Pancreas (tissue), 10 donors: ENCODE data around the gene TMEM144. TPM values are rescaled to one million over a fixed set of nuclear protein-coding genes. Genes with fewer than 3 reads are reported as not detected.

ENCODE experiments used
- ATAC-seq, 4 donors: fragments of 200-7000 bp; cut with Tn5 transposase; one replicate each; pipeline versions ENCODE4 v1.8.0 to v1.9.1; 2020; ENCODE audit warnings: mild to moderate bottlenecking in 4 of 4, moderate library complexity in 4 of 4
- DNase-seq, 6 donors: peaks; one replicate each; pipeline ENCODE4 v3.0.0-alpha.2; 2020
- FAIRE-seq: peaks from 2 replicates; lab custom pipeline; 2012; peaks lifted over from hg19 to GRCh38; lab: Jason Lieb, UNC
- H3K27ac ChIP-seq, 4 donors: fragments of 200-600 bp; sonication (generic); 1 replicate in 3 of 4; 2 replicates in 1 of 4; pipeline versions ENCODE4 v1.5.0 to v1.8.0; 2020
- H3K27me3 ChIP-seq, 4 donors: fragments of 200-600 bp; one replicate each; pipeline ENCODE4 v1.8.0; 2021
- H3K36me3 ChIP-seq, 3 donors: fragments of 200-600 bp; sonication (generic) in 1 of 3; one replicate each; pipeline versions ENCODE4 v1.5.0 to v1.8.0; 2020 to 2021
- H3K4me1 ChIP-seq, 3 donors: fragments of 200-600 bp; one replicate each; pipeline ENCODE4 v1.8.0; 2021
- H3K4me3 ChIP-seq, 4 donors: fragments of 200-600 bp; sonication (generic) in 2 of 4; one replicate each; pipeline versions ENCODE4 v1.5.0 to v1.8.0; 2020 to 2021
- H3K9me3 ChIP-seq, 4 donors: fragments of 200-600 bp; one replicate each; pipeline ENCODE4 v1.8.0; 2021
- WGBS, 2 donors: extraction: QIAGEN DNeasy Blood & Tissue Kit; methylation state at CpG; one replicate each; pipeline ENCODE4 v1.1.7; 2013; 5-methylcytosine and 5-hydroxymethylcytosine counted together
- intact Hi-C, 3 donors: fragments of 100-400 bp; cut with DNase I; formaldehyde crosslinking; loops; one replicate each; pipeline versions ENCODE4 v1.11.1 to v1.14.2; 2022
- polyA plus RNA-seq, 2 donors: library from polyadenylated mRNA; stranded (reverse); fragments of 200-250 nt; gene quantifications; one replicate each; pipeline ENCODE4 v1.2.3, GENCODE V29; 2013
- total RNA-seq, 6 donors: library from RNA; stranded (reverse); fragmentation: NEBNext Ultra II Directional in 4 of 6; extraction: Animal tissue kit (Norgen Biotek cat#: 25700) in 4 of 6; gene quantifications; one replicate each; pipeline versions ENCODE4 v1.2.1 to v1.2.4, GENCODE V29; 2021 to 2023
- TF ChIP-seq, protein P1 (sequence below), 4 donors: fragments of 200-600 bp; sonication (generic) in 3 of 4; IDR thresholded peaks; one replicate each; pipeline versions ENCODE4 v1.5.0 to v1.8.0; 2021; ENCODE audit warnings: antibody characterized with exemption in 4 of 4
- donor health status: healthy with polysubstance abuse.
- donor health status: DM: no; HTN: no; CAD: no; lungs with moderate emphysema.
- donor health status: DM: no; HTN: no; CAD: no.
- donor health status: control.
- donor health status: control.
- donor health status: Bipolar disorder and iron deficiency.
- donor health status: DM: yes; HTN: yes; CAD: no.
- donor health status: DM: no; HTN: no; CAD: no.
- donor health status: DM: no; HTN: no; CAD: no.
- donor health status: DM: yes; HTN: yes; CAD: no.

TMEM144 gene
- total and polyA plus RNA-seq, 8 donors = 2.4 to 10.1 (median 7.2) TPM

- DNase-seq (no peak), FAIRE-seq (no peak), ATAC-seq (no peak)
- intact Hi-C loops = no loop called here
- Histone ChIP-seq H3K27ac (no peak overlapping the region), H3K4me1 (no peaks in the 10 kb centered on the region), H3K27me3 (no peaks in the 10 kb centered on the region), H3K36me3 (no peaks in the 10 kb centered on the region), H3K9me3 (no peaks in the 10 kb centered on the region), H3K4me3 (no peak overlapping the region)
- 75 to 77% methylated on average over 5 of the region's 5 CpGs for WGBS, 2 donors
- TF ChIP-seq, protein P1, sequence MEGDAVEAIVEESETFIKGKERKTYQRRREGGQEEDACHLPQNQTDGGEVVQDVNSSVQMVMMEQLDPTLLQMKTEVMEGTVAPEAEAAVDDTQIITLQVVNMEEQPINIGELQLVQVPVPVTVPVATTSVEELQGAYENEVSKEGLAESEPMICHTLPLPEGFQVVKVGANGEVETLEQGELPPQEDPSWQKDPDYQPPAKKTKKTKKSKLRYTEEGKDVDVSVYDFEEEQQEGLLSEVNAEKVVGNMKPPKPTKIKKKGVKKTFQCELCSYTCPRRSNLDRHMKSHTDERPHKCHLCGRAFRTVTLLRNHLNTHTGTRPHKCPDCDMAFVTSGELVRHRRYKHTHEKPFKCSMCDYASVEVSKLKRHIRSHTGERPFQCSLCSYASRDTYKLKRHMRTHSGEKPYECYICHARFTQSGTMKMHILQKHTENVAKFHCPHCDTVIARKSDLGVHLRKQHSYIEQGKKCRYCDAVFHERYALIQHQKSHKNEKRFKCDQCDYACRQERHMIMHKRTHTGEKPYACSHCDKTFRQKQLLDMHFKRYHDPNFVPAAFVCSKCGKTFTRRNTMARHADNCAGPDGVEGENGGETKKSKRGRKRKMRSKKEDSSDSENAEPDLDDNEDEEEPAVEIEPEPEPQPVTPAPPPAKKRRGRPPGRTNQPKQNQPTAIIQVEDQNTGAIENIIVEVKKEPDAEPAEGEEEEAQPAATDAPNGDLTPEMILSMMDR (IDR thresholded peaks at IDR 0.05) = no peak
These were observed 19.5 kb downstream of the TMEM144 start for GRCh38 chr4:158229768-158230167.

- H3K36me3 ChIP-seq = no peaks in the 10 kb centered on the region
- H3K27ac ChIP-seq = no peak overlapping the region
- H3K4me3 ChIP-seq = no peak overlapping the region
- H3K9me3 ChIP-seq = no peaks in the 10 kb centered on the region
- DNase-seq (no peak), FAIRE-seq (no peak), ATAC-seq (no peak)
- WGBS, 2 donors = 91 to 93% methylated on average over 4 of the region's 4 CpGs
- intact Hi-C loops = no loop called here
- TF ChIP-seq, protein P1 (IDR thresholded peaks at IDR 0.05) = no peak
- no peaks in the 10 kb centered on the region for H3K27me3 ChIP-seq
- H3K4me1 ChIP-seq = no peaks in the 10 kb centered on the region
These were observed 24.4 kb downstream of the TMEM144 start for GRCh38 chr4:158234671-158235070.

DNA sequence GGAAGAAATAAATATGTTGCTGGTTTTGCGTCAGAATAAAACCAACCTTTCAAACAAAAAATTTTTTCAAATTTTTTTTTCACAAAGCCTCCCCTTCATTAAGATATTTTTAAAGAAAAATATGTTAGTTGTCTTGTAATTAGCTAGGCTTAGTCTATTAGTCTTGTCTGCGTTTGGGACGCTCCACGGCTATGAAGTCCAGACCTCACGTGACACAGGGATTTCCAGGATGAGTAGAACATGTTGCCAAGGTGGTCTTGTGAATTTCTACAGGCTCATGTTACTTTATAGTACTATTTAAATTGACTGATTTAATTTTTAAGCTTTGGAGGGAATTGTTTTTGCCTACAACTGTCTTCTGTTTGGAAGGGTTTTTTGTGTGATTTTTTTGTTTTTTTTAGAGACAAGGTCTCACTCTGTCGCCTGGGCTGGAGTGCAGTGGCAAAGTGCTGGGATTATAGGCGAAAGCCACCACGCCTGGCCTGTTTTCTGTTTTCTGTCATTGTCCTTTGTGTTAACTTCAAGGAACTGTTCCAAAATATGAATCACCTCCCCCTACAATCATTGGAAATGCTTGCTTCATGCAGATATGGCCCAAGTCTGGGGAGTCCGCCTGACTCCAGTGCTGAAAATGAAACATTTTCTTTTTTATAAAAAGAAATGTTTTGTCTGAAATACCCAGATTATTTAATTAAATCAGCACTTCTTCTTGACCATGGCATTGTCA is 26.2 kb downstream of the TMEM144 start:
- intact Hi-C loops = no loop called here
- Histone ChIP-seq H3K4me1 (no peaks in the 10 kb centered on the region), H3K36me3 (no peaks in the 10 kb centered on the region), H3K9me3 (no peaks in the 10 kb centered on the region), H3K4me3 (no peak overlapping the region), H3K27me3 (no peaks in the 10 kb centered on the region), H3K27ac (no peak overlapping the region)
- 80 to 82% methylated on average over 9 of the region's 9 CpGs for WGBS, 2 donors
- TF ChIP-seq, protein P1 (IDR thresholded peaks at IDR 0.05) = no peak
- FAIRE-seq = no peak
- no peak for ATAC-seq
- no peak for DNase-seq

DNA sequence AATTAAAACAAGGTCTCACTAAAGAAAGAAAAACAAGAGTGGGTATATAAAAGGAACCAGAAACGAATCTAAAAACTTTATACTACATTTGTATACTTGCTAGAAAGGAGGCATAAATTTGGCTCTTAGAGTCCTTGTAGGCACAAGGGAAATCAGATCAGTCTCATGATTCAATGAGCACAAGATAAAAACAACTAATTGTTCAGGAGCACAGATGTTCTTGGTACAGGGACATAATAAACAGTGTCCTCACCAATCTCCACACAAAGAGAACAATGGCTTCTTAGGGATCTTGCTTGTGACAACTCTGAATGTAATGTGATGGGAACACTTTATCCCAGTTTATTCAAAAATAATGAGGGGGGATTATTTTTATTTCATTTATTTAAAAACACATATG is 28.3 kb downstream of the TMEM144 start:
- Histone ChIP-seq H3K36me3 (no peaks in the 10 kb centered on the region), H3K27ac (no peak overlapping the region), H3K4me3 (no peak overlapping the region), H3K27me3 (no peaks in the 10 kb centered on the region), H3K4me1 (peaks cover 0 to 3% (median 2%) of the 10 kb centered on the region in 3 donors), H3K9me3 (no peaks in the 10 kb centered on the region)
- DNase-seq (no peak), ATAC-seq (no peak), FAIRE-seq (no peak)
- TF ChIP-seq, protein P1 (IDR thresholded peaks at IDR 0.05) = no peak
- 83 to 96% methylated on average over 1 of the region's 1 CpG for WGBS, 2 donors
- intact Hi-C loops = no loop called here

GRCh38 chr4:158239196-158239595 is 28.9 kb downstream of the TMEM144 start:
- no peaks in the 10 kb centered on the region for H3K9me3 ChIP-seq
- DNase-seq (no peak), FAIRE-seq (no peak), ATAC-seq (no peak)
- H3K27me3 ChIP-seq = no peaks in the 10 kb centered on the region
- TF ChIP-seq, protein P1 (IDR thresholded peaks at IDR 0.05) = no peak
- WGBS, 2 donors = 80 to 87% methylated on average over 2 of the region's 2 CpGs
- no peak overlapping the region for H3K4me3 ChIP-seq
- peaks cover 0 to 7% (median 4%) of the 10 kb centered on the region in 3 donors for H3K4me1 ChIP-seq
- no peaks in the 10 kb centered on the region for H3K36me3 ChIP-seq
- no peak overlapping the region for H3K27ac ChIP-seq
- intact Hi-C loops = no loop called here
